OCI-LY7 (cell line): Measurements from ENCODE around the gene TMPRSS11B. TPM values are rescaled to one million over a fixed set of nuclear protein-coding genes. Genes with fewer than 3 reads are reported as not detected.

ENCODE experiments used
- BruUV-seq: library from RNA; stranded (reverse); fragments of 400-500 nt; replicated peaks from 2 replicates; lab custom pipeline; 2021; lab: Mats Ljungman, UMichigan
- CTCF ChIA-PET: fragments of 300-600 bp; sonication (Branson Sonifier 250); formaldehyde crosslinking; loops from one replicate; lab custom pipeline; 2022; ENCODE audit warnings: antibody characterized with exemption; ENCODE audit not compliant: unreplicated experiment; lab: Charles Lee
- POLR2A ChIA-PET: fragments of 300-600 bp; sonication (Branson Sonifier 250); formaldehyde crosslinking; loops from one replicate; lab custom pipeline; 2022; ENCODE audit warnings: antibody characterized with exemption; lab: Charles Lee
- DNase-seq: peaks from one replicate; pipeline ENCODE4 v3.0.0-alpha.2; 2015; ENCODE audit warnings: low spot score
- H2AFZ ChIP-seq: fragments of 200-600 bp; sonication (generic), shearing (Covaris generic); 2 replicates; pipeline ENCODE4 v1.6.1; 2014; ENCODE audit warnings: mild to moderate bottlenecking, antibody characterized with exemption, low read length, moderate library complexity
- H3K27ac ChIP-seq: fragments of 200-600 bp; sonication (generic); 2 replicates; pipeline ENCODE4 v1.5.1; 2014; ENCODE audit warnings: mixed run types, low read depth, mild to moderate bottlenecking, moderate library complexity, low read length, inconsistent platforms; ENCODE audit not compliant: poor library complexity, severe bottlenecking
- H3K36me3 ChIP-seq: fragments of 200-600 bp; sonication (generic); 2 replicates; pipeline ENCODE4 v1.6.1; 2014; ENCODE audit warnings: mild to moderate bottlenecking, antibody characterized with exemption, low read length, moderate library complexity, mixed read lengths; ENCODE audit not compliant: insufficient read depth
- H3K4me1 ChIP-seq: fragments of 200-600 bp; sonication (generic); 2 replicates; pipeline ENCODE4 v1.5.1; 2014; ENCODE audit warnings: mild to moderate bottlenecking, low read length; ENCODE audit not compliant: insufficient read depth, poor library complexity, severe bottlenecking
- H3K4me2 ChIP-seq: fragments of 200-600 bp; sonication (generic); 2 replicates; pipeline ENCODE4 v1.6.1; 2014; ENCODE audit warnings: mild to moderate bottlenecking, low read length
- H3K4me3 ChIP-seq: fragments of 200-600 bp; sonication (generic); 2 replicates; pipeline ENCODE4 v1.5.1; 2014; ENCODE audit warnings: mild to moderate bottlenecking, low read depth, low read length; ENCODE audit not compliant: poor library complexity, severe bottlenecking
- H3K79me2 ChIP-seq: fragments of 200-600 bp; sonication (generic); 2 replicates; pipeline ENCODE4 v1.6.1; 2016; ENCODE audit warnings: low read depth, mild to moderate bottlenecking, low read length, moderate library complexity, mixed read lengths; ENCODE audit not compliant: insufficient read depth
- H3K9me2 ChIP-seq: fragments of 200-600 bp; sonication (generic); 2 replicates; pipeline ENCODE4 v1.6.1; 2016; ENCODE audit warnings: mild to moderate bottlenecking, low read length, mixed read lengths; ENCODE audit not compliant: insufficient read depth
- H3K9me3 ChIP-seq: fragments of 200-600 bp; sonication (generic); 2 replicates; pipeline ENCODE4 v1.6.1; 2014; ENCODE audit warnings: mild to moderate bottlenecking, mixed run types, low read length, mixed read lengths
- H4K20me1 ChIP-seq: fragments of 200-600 bp; sonication (generic); 2 replicates; pipeline ENCODE4 v1.6.1; 2014; ENCODE audit warnings: mild to moderate bottlenecking, antibody characterized with exemption, low read length, moderate library complexity, mixed read lengths; ENCODE audit not compliant: insufficient read depth
- EZH2phosphoT487 ChIP-seq: fragments of 200-600 bp; sonication (generic); IDR thresholded peaks from 2 replicates; pipeline ENCODE4 v1.6.1; 2018; ENCODE audit warnings: low read depth, borderline replicate concordance, mild to moderate bottlenecking, mixed run types, antibody characterized with exemption, low read length, moderate library complexity, mixed read lengths
- intact Hi-C: fragments of 100-400 bp; cut with micrococcal nuclease; formaldehyde crosslinking; loops from one replicate; pipeline ENCODE4 v1.10.0; 2022; ENCODE audit not compliant: unreplicated experiment
- total RNA-seq, 2 experiments: library from RNA; depleted of rRNA in 1 of 2; stranded (reverse); fragments of >200 nt in 1 of 2; shearing (Covaris generic) in 1 of 2; gene quantifications; 2 replicates each; pipeline ENCODE4 v1.2.3, GENCODE V29; 2014 to 2022
- TF ChIP-seq, protein P1 (sequence below): fragments of 200-600 bp; sonication (generic); conservative IDR thresholded peaks from 2 replicates; pipeline ENCODE4 v1.5.1; 2014; ENCODE audit warnings: mild to moderate bottlenecking, antibody characterized with exemption, low read length, moderate library complexity, mixed read lengths

TMPRSS11B gene
- total RNA-seq, 2 experiments from 2014 or later, result not detected

DNA sequence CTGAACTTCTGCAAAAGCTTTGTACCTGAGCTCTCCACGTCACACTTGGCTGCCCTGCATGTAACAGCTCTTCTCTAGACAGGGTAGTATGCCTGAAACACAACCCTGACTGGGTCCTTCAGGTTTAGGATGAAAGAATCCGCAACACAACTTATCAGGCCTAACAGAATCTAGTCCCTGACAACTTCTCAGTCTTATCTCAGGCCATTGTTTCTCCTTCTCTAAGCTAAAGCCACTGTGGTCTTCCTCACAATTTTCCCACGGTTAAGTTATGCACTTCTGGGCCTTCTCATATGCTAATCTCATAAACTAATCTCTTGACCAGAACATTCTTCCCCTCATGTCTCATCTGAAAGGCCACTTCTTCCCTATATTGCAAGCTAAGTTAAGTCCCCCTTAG lies 10.8 kb upstream of the TMPRSS11B start:
- Histone ChIP-seq H3K9me2 (no peaks in the 10 kb centered on the region), H3K27ac (no peak overlapping the region), H3K36me3 (no peaks in the 10 kb centered on the region), H2AFZ (no peak overlapping the region), H3K4me1 (no peaks in the 10 kb centered on the region), H4K20me1 (no peaks in the 10 kb centered on the region), H3K4me2 (no peak overlapping the region), H3K79me2 (no peaks in the 10 kb centered on the region), H3K9me3 (no peaks in the 10 kb centered on the region), H3K4me3 (no peak overlapping the region)
- TF ChIP-seq, protein P1, sequence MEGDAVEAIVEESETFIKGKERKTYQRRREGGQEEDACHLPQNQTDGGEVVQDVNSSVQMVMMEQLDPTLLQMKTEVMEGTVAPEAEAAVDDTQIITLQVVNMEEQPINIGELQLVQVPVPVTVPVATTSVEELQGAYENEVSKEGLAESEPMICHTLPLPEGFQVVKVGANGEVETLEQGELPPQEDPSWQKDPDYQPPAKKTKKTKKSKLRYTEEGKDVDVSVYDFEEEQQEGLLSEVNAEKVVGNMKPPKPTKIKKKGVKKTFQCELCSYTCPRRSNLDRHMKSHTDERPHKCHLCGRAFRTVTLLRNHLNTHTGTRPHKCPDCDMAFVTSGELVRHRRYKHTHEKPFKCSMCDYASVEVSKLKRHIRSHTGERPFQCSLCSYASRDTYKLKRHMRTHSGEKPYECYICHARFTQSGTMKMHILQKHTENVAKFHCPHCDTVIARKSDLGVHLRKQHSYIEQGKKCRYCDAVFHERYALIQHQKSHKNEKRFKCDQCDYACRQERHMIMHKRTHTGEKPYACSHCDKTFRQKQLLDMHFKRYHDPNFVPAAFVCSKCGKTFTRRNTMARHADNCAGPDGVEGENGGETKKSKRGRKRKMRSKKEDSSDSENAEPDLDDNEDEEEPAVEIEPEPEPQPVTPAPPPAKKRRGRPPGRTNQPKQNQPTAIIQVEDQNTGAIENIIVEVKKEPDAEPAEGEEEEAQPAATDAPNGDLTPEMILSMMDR, result no peak
- no peak for TF ChIP-seq EZH2phosphoT487
- no TSS peak for BruUV-seq
- intact Hi-C loops, result no loop called here
- DNase-seq, result no peak
- ChIA-PET POLR2A (interaction anchor here (0.5 kb wide), 1 partner anchor 451 kb away, joined by 3 read pairs; no protein-coding TSS in a partner anchor), CTCF (no interaction called here)

DNA sequence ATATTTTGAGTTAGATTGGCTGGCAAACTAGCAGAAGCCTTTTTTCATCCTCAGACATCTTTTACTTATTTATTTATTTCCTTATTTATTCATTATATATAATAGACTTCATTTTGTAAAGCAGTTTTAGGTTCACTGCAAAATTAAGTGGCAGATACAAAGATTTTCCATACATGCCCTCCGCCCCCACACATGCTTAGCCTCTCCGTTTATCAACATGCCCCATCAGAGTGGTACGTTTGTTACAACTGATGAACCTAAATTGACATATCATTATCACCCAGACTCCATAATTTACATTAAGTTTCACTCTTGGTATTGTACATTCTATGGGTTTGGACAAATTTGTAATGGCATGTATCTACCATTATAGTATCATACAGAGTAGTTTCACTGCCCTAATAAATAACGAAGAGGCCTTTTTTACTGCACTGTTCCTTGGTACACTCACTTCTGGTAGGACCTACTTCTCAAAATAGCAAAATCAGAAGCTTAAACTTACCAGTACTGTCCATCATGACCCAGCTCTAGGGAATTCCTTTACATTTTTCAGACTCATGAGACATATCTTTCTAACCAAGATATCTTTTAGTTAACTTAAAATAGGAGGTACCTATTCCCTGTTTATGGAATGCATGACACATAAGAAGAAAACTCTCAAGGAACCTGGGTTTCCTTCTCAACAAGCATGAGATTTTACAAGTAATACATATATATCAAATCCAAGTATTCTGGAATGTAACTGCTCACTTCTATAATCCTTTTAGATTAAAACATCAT lies 4.8 kb upstream of the TMPRSS11B start:
- H3K27ac ChIP-seq, result no peak overlapping the region
- no peaks in the 10 kb centered on the region for H4K20me1 ChIP-seq
- H3K79me2 ChIP-seq, result no peaks in the 10 kb centered on the region
- H3K9me3 ChIP-seq, result no peaks in the 10 kb centered on the region
- no peaks in the 10 kb centered on the region for H3K9me2 ChIP-seq
- no peak overlapping the region for H3K4me2 ChIP-seq
- no TSS peak for BruUV-seq
- H2AFZ ChIP-seq, result no peak overlapping the region
- no peak for TF ChIP-seq EZH2phosphoT487
- TF ChIP-seq, protein P1, result no peak
- ChIA-PET CTCF (no interaction called here), POLR2A (interaction anchor here (0.5 to 0.6 kb wide), 3 partner anchors 39 to 1276 kb away, joined by 3 to 5 read pairs (median 4); no protein-coding TSS in a partner anchor)
- intact Hi-C loops, result no loop called here
- H3K4me3 ChIP-seq, result no peak overlapping the region
- no peak for DNase-seq
- H3K36me3 ChIP-seq, result no peaks in the 10 kb centered on the region
- no peaks in the 10 kb centered on the region for H3K4me1 ChIP-seq

DNA sequence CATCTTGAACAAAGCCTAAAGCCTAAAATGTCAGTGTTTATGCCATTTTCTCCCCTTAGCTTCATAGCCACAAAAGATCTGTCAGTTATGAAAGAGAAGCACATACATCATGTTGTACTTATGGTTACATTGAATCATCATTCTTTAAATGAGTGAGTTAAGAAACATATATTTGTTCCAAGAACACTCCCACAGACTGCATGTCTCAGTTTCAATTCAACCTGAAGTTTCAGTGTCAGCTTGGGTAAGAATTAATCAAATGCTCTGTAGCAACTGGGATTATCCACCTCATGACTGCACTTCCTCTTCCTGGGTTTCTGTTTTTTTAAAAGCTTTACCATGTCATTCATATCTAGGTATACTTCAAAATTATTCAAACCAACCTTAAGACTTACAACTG lies 3.9 kb upstream of the TMPRSS11B start:
- CTCF ChIA-PET, result no interaction called here
- Histone ChIP-seq H2AFZ (no peak overlapping the region), H3K79me2 (no peaks in the 10 kb centered on the region), H4K20me1 (no peaks in the 10 kb centered on the region), H3K36me3 (no peaks in the 10 kb centered on the region), H3K4me3 (no peak overlapping the region), H3K27ac (no peak overlapping the region), H3K9me3 (no peaks in the 10 kb centered on the region), H3K4me2 (no peak overlapping the region), H3K4me1 (no peaks in the 10 kb centered on the region), H3K9me2 (no peaks in the 10 kb centered on the region)
- intact Hi-C loops, result no loop called here
- no peak for DNase-seq
- TF ChIP-seq EZH2phosphoT487, result no peak
- TF ChIP-seq, protein P1, result no peak
- POLR2A ChIA-PET, result interaction anchor here (0.5 kb wide), 1 partner anchor 223 kb away, joined by 3 read pairs; no protein-coding TSS in a partner anchor
- BruUV-seq, result no TSS peak
